ENCODE measurements around the gene STARD5. TPM values are rescaled to one million over a fixed set of nuclear protein-coding genes. Genes with fewer than 3 reads are reported as not detected.

The STARD5 gene
- total and polyA plus RNA-seq, 11 donors: 0.49 to 3.7 (median 1.4) TPM

DNA sequence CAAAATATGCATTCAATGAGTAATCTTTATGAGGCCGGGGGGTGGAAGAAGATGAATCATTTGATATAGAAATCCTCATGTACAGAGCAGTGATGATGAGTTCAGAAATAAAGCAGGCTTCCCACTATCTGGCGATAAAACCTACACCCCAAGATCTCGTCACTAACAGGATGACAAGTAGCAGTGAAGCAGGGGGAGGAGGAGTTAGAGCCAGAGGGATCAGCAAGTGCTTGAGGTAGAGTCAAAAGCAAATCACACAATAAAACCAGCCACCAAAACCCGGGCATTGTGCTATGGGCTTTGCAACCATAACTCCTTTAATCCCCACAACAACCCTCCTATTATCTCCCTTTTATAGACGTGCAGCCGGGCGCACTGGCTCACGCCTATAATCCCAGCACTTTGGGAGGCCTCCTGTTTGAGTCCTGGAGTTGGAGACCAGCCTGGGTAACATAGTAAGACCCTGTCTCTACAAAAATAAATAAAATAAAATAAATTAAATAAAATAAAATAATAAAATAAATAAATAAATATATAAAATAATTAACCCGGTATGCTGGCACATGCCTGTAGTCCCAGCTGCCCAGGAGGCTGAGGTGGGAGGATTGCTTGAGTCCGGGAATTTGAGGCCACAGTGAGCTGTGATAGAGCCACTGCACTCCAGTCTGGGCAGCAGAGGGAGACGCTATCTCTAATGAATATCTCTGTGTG is 53.0 kb downstream of the STARD5 start:
- Histone ChIP-seq H3K27me3 (no peaks in the 10 kb centered on the region), H3K27ac (no peak overlapping the region), H3K4me3 (no peak overlapping the region), H3K4me1 (peaks cover 0 to 18% (median 8%) of the 10 kb centered on the region in 12 donors), H3K36me3 (peaks cover 0 to 29% (median 0%) of the 10 kb centered on the region in 9 donors), H3K9me3 (no peaks in the 10 kb centered on the region)
- 91 to 94% (median 93%) methylated on average over 11 of the region's 11 CpGs for WGBS, 4 donors
- DNase-seq: no peak
- intact Hi-C loops (cut with DNase I): loop anchor here in 1 of 10 donors (10.0 kb wide), 1 partner anchor 924 kb away; no protein-coding TSS in a partner anchor
- no peak for ATAC-seq
- TF ChIP-seq, protein P1, sequence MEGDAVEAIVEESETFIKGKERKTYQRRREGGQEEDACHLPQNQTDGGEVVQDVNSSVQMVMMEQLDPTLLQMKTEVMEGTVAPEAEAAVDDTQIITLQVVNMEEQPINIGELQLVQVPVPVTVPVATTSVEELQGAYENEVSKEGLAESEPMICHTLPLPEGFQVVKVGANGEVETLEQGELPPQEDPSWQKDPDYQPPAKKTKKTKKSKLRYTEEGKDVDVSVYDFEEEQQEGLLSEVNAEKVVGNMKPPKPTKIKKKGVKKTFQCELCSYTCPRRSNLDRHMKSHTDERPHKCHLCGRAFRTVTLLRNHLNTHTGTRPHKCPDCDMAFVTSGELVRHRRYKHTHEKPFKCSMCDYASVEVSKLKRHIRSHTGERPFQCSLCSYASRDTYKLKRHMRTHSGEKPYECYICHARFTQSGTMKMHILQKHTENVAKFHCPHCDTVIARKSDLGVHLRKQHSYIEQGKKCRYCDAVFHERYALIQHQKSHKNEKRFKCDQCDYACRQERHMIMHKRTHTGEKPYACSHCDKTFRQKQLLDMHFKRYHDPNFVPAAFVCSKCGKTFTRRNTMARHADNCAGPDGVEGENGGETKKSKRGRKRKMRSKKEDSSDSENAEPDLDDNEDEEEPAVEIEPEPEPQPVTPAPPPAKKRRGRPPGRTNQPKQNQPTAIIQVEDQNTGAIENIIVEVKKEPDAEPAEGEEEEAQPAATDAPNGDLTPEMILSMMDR (IDR thresholded peaks at IDR 0.05): no peak
- TF ChIP-seq POLR2A (IDR thresholded peaks at IDR 0.05): no peak

- Histone ChIP-seq H3K27me3 (no peaks in the 10 kb centered on the region), H3K36me3 (peaks cover 0 to 29% (median 0%) of the 10 kb centered on the region in 9 donors), H3K9me3 (no peaks in the 10 kb centered on the region), H3K27ac (no peak overlapping the region), H3K4me3 (no peak overlapping the region), H3K4me1 (peaks cover 0 to 19% (median 13%) of the 10 kb centered on the region in 12 donors)
- TF ChIP-seq POLR2A (IDR thresholded peaks at IDR 0.05): no peak
- TF ChIP-seq, protein P1 (IDR thresholded peaks at IDR 0.05): no peak
- 81 to 93% (median 89%) methylated on average over 3 of the region's 3 CpGs for WGBS, 4 donors
- DNase-seq (no peak), ATAC-seq (no peak)
- intact Hi-C loops (cut with DNase I): loop anchor here in 1 of 10 donors (10.0 kb wide), 1 partner anchor 925 kb away; no protein-coding TSS in a partner anchor
These were observed 53.8 kb downstream of the STARD5 start for GRCh38 chr15:81270188-81270587.

- Histone ChIP-seq H3K4me1 (peaks cover 0 to 24% (median 12%) of the 10 kb centered on the region in 12 donors), H3K4me3 (no peak overlapping the region), H3K27me3 (no peaks in the 10 kb centered on the region), H3K27ac (no peak overlapping the region), H3K36me3 (peaks cover 0 to 29% (median 0%) of the 10 kb centered on the region in 9 donors), H3K9me3 (no peaks in the 10 kb centered on the region)
- intact Hi-C loops (cut with DNase I): loop anchor here in 9 of 10 donors (5.0 to 10.0 kb wide), 12 partner anchors 92 to 814 kb away; partner anchors contain the start of gene MESD (in 1 of the 9)
- TF ChIP-seq, protein P1 (IDR thresholded peaks at IDR 0.05): no peak
- no peak for TF ChIP-seq POLR2A (IDR thresholded peaks at IDR 0.05)
- ATAC-seq (no peak), DNase-seq (no peak)
- WGBS, 4 donors: 90 to 95% (median 91%) methylated on average over 10 of the region's 10 CpGs
These were observed 54.9 kb downstream of the STARD5 start for GRCh38 chr15:81268881-81269601.

- H3K36me3 ChIP-seq: peaks cover 0 to 26% (median 0%) of the 10 kb centered on the region in 9 donors
- no peak overlapping the region for H3K4me3 ChIP-seq
- WGBS, 4 donors: 81 to 100% (median 95%) methylated on average over 4 to 5 of the region's 5 CpGs
- no peak for DNase-seq
- no peaks in the 10 kb centered on the region for H3K27me3 ChIP-seq
- intact Hi-C loops (cut with DNase I): loop anchor here in 9 of 10 donors (5.0 to 10.0 kb wide), 12 partner anchors 91 to 814 kb away; partner anchors contain the start of gene MESD (in 1 of the 9)
- no peak overlapping the region for H3K27ac ChIP-seq
- no peak for ATAC-seq
- H3K9me3 ChIP-seq: no peaks in the 10 kb centered on the region
- H3K4me1 ChIP-seq: peaks cover 0 to 26% (median 12%) of the 10 kb centered on the region in 12 donors
- TF ChIP-seq POLR2A (IDR thresholded peaks at IDR 0.05): no peak
- TF ChIP-seq, protein P1 (IDR thresholded peaks at IDR 0.05): no peak
These were observed 55.6 kb downstream of the STARD5 start for GRCh38 chr15:81268340-81268739.

Data from heart left ventricle (tissue), 16 donors.